ENCODE data around the gene E2F6.
A peak's percentile ranks its signal among the peaks of the same experiment; 100 is the strongest.

The E2F6 gene, protein sequence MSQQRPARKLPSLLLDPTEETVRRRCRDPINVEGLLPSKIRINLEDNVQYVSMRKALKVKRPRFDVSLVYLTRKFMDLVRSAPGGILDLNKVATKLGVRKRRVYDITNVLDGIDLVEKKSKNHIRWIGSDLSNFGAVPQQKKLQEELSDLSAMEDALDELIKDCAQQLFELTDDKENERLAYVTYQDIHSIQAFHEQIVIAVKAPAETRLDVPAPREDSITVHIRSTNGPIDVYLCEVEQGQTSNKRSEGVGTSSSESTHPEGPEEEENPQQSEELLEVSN

DNA sequence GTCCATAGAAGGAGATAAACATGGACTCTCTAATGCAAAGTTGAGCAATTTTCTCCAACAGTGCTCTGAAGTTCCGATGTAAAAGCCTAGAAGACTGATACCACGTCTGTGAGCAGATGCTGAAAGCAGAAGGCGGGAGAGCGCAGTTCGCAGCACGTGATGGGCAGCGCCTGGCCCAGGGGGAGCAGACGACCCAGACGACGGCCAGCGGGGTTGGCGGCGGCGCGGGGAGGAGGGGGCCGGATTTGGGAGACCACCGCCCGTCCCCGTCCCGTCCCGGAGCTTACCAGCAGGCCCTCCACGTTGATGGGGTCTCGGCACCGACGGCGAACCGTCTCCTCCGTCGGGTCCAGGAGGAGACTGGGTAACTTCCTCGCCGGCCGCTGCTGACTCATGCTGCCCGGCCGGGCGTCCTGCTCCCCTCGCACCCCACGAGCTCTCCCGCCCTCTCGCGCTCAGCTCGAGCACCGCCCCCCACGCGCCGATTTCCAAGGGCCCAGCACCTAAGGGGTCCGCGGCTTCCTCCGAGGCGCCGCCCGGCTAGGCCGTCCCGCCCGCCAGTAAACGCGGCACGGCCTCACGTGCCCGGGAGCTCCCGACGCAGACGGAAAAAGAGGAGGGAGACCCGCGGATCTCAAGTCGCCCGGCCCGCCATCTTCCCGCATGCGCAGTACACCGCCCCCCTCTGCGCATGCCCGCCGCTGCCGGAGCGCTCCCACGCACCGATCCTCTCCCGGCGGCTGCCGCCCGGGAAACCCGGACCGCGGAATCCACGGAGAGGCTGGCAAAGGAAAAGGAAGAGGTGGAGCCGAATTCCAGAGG lies at the start of gene E2F6:
E2F6 (minus strand) TSS at position 677 of the 822 bp plus-strand sequence; CDS start at position 395, 282 bp downstream.
- H3K9me3 Mint-ChIP-seq (ENCODE audit: low read depth), result no peaks in the 10 kb centered on the region
- H3K4me1 Mint-ChIP-seq (ENCODE audit: low read depth), result peaks cover 45% of the 10 kb centered on the region
- H3K36me3 Mint-ChIP-seq, result peaks cover 4% of the 10 kb centered on the region
- H3K27me3 Mint-ChIP-seq, result no peaks in the 10 kb centered on the region
- peak within 1 kb of the TSS; percentile 95 for H3K27ac Mint-ChIP-seq
- H3K4me3 Mint-ChIP-seq, result peak within 1 kb of the TSS; percentile 90

DNA sequence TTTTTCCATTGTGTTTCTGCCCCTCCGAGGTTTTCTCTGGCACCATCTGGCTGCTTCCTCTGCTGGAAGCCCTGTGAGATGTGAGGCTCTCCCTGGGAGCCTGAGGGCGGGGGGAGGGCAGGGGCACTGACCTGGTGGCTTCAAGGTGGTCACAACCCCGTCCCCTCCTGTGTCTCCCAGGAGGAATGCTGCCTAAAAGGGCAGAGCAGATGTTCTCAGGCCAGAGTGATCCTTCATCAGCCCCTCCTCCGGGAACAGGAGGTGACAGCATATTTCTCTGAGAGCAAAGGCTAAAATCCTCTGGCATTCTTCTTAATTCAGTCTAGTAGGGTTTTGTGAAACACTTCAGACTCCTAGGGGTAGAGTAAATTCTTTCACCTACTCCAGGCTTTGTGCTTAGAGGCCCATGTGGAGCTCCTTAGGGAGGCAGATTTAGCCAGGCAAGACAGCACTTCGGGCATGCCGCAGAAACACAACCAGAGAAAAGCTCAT lies 49.6 kb upstream of the E2F6 start:
- H3K4me3 Mint-ChIP-seq, result no peak overlapping the region
- H3K27me3 Mint-ChIP-seq, result peaks cover 4% of the 10 kb centered on the region
- H3K4me1 Mint-ChIP-seq (ENCODE audit: low read depth), result no peaks in the 10 kb centered on the region
- H3K36me3 Mint-ChIP-seq, result no peaks in the 10 kb centered on the region
- H3K9me3 Mint-ChIP-seq (ENCODE audit: low read depth), result no peaks in the 10 kb centered on the region
- no peak overlapping the region for H3K27ac Mint-ChIP-seq

DNA sequence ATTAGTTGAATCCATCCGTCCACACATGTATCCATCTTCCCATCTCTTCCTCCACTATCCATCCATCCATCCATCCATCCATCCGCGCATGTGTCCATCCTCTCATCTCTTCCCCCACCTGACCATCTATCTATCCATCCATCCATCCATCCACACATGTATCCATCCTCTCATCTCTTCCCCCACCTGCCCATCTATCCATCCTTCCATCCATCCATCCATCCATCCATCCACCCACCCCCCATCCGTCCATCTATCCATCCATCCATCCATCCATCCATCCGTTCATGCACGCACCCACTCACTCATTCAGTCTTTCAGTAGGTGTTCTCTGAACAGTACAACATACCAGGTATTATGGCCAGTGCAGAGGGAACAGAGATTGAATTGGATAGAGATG lies 48.9 kb upstream of the E2F6 start:
- Mint-ChIP-seq H3K4me1 (ENCODE audit: low read depth) (no peaks in the 10 kb centered on the region), H3K27me3 (peaks cover 4% of the 10 kb centered on the region), H3K36me3 (no peaks in the 10 kb centered on the region), H3K9me3 (ENCODE audit: low read depth) (no peaks in the 10 kb centered on the region), H3K27ac (no peak overlapping the region), H3K4me3 (no peak overlapping the region)

DNA sequence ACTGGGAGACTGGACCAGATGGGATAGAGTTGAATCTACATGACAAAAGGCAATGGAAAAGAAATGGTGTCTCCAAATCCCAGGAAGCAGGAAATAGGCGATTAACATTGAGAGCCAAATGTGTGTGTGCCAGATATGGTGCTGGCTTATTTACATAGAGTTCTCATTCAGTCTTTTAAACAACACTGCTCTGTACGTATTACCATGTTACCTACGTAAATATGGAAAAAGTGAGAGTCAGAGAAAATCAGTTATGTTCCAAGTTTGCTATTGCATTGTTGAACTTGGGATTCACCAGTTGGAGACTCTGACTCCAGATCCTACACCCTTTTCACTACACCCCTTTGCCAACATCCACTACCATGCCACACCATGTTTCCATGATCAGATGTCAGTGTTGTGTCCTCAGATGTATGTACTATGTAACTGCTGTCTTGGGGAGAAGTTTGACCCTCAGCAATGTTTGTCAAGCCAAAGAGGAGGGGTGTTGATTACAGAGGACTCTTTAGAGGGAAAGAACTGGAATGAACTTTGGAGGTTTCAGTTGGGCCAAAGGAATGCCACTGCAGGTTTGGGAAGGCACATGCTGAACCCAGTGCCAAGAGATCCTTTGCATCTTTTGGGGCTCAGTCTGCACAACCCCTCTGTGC lies 48.2 kb upstream of the E2F6 start:
- Mint-ChIP-seq H3K27ac (no peak overlapping the region), H3K4me1 (ENCODE audit: low read depth) (no peaks in the 10 kb centered on the region), H3K36me3 (no peaks in the 10 kb centered on the region), H3K9me3 (ENCODE audit: low read depth) (no peaks in the 10 kb centered on the region), H3K27me3 (peaks cover 4% of the 10 kb centered on the region), H3K4me3 (no peak overlapping the region)

DNA sequence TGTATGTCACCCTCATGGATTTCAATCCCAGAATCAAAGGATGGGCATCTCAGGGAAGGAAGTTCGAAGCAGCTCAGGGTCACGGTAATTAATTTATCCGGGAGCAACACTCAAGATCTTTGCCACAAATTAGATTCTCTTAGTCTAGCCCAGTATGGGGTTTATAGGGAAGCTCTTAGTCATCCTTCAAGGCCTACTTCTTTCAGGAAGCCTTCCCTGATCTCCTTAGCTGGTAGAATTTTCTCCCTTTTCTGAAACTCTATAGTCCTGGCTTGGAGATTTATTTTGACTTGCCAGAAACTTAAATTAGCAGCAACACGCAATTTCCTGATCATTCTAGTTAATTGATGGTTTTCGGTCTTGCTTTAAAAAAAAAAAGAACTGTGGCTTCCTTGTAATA lies 47.4 kb upstream of the E2F6 start:
- Mint-ChIP-seq H3K4me1 (ENCODE audit: low read depth) (no peaks in the 10 kb centered on the region), H3K4me3 (no peak overlapping the region), H3K36me3 (no peaks in the 10 kb centered on the region), H3K9me3 (ENCODE audit: low read depth) (no peaks in the 10 kb centered on the region), H3K27ac (no peak overlapping the region), H3K27me3 (peaks cover 4% of the 10 kb centered on the region)

DNA sequence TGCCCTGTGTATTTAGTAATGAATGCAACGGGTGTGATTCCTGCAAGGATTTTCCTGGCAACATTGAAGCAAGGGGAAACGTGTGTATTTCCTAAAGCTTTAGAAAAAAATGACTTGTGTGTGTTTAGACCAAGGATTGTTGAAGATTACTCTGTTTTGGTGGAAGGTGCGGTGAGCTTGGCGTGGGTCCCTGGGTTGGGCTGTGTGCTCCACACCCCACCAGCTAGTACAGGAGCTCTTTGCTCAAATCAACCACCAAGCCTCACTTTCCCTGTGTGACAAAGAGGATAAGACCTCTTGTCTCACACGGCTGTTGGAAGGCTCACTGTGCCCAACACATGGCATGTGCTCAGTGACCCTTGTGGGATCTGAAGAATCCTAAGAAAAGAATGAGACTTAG lies 46.5 kb upstream of the E2F6 start:
- no peaks in the 10 kb centered on the region for H3K4me1 Mint-ChIP-seq (ENCODE audit: low read depth)
- no peaks in the 10 kb centered on the region for H3K36me3 Mint-ChIP-seq
- no peaks in the 10 kb centered on the region for H3K9me3 Mint-ChIP-seq (ENCODE audit: low read depth)
- H3K27me3 Mint-ChIP-seq, result peaks cover 4% of the 10 kb centered on the region
- H3K27ac Mint-ChIP-seq, result no peak overlapping the region
- H3K4me3 Mint-ChIP-seq, result no peak overlapping the region

DNA sequence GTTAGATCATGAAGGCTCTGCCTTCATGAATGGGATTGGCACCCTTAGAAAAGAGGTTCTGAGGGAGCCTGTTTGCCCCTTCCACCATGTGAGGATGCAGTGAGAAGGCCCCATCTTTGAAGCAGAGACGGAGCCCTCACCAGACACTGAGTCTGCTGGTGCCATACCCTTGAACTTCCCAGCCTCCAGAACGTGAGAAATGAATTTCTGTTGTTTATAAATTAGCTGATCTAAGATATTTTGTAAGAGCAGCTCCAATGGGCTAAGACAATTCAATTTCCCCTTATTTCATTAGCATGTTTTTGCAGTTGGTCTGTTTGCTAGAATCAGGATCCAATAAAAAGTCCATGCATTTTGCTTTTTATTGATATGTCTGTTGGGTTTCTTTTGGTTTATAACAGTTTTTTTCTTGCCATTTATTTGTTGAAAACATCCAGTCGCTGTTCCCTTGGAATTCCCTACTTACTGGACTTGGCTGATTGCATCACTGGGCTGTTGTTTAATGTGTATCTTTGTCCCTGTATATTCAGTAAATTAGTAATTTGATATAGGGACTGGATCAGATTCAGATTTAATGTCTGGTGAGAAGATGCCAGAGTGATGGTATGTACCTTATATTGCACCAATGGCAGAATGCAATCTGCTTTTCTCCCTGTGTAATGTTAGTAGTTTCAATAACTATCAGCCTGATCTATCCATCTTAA lies 43.8 kb upstream of the E2F6 start:
- Mint-ChIP-seq H3K27me3 (peaks cover 3% of the 10 kb centered on the region), H3K36me3 (no peaks in the 10 kb centered on the region), H3K4me1 (ENCODE audit: low read depth) (no peaks in the 10 kb centered on the region), H3K9me3 (ENCODE audit: low read depth) (no peaks in the 10 kb centered on the region), H3K27ac (no peak overlapping the region), H3K4me3 (no peak overlapping the region)

DNA sequence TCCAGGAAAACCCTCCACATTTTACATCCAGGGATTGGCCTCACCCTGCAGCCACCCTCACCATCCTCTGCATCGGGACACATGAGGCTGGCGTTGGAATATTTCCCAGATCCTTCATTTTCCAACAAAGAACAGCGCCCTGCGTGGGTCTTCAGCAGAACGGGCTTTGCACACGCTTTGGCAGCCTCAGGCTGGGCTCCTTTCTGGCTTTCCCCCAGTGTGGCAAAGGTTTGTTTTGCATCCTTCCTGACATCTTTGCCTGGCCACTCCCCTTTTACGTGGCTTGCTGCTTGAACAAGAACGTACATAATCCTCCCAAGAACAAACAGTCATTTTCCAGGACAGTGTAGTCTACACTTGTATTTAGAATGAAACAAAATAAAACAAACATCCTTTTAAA lies 42.3 kb upstream of the E2F6 start:
- Mint-ChIP-seq H3K9me3 (ENCODE audit: low read depth) (peaks cover 2% of the 10 kb centered on the region), H3K27me3 (peaks cover 2% of the 10 kb centered on the region), H3K4me1 (ENCODE audit: low read depth) (no peaks in the 10 kb centered on the region), H3K4me3 (no peak overlapping the region), H3K27ac (no peak overlapping the region), H3K36me3 (peaks cover 2% of the 10 kb centered on the region)

DNA sequence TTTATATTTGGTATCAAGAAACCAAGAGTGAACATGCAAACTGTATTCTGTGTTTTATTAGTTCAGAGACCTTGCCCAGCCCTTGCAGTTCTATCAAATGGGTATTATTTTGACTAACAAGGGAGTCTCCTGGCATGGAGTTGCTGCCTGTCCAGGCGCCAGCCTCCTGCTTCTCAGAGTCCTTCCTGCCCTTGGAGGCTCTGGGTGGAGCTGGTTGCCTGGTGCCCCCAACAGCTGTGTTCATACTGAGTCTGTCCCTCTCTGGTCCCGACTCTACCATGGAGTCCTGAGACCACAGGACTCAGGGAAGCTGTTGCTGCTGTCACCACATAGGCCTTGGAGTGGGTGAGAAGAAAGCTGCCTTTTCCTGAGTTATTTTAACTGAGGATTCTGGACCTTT lies 41.6 kb upstream of the E2F6 start:
- Mint-ChIP-seq H3K9me3 (ENCODE audit: low read depth) (peaks cover 4% of the 10 kb centered on the region), H3K27ac (no peak overlapping the region), H3K4me1 (ENCODE audit: low read depth) (no peaks in the 10 kb centered on the region), H3K36me3 (peaks cover 2% of the 10 kb centered on the region), H3K4me3 (no peak overlapping the region), H3K27me3 (peaks cover 5% of the 10 kb centered on the region)

DNA sequence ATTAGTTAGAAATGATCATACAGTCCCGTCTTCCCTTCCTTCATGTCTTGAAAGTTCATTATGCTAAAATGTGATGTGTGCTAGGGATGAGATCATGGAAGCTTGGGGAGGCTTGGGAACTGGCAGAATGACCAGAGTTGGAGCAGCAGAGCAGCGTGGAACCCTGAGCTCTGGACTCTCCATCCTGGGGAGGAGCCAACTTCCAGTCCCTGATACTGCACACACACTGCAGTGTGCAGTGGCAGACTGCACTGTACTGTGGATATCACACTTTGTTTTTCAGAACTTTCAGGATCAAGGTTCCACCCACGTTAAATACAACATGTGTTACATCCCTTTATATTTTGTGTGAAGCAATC lies 40.6 kb upstream of the E2F6 start:
- H3K27ac Mint-ChIP-seq, result no peak overlapping the region
- H3K9me3 Mint-ChIP-seq (ENCODE audit: low read depth), result peaks cover 4% of the 10 kb centered on the region
- H3K4me1 Mint-ChIP-seq (ENCODE audit: low read depth), result no peaks in the 10 kb centered on the region
- H3K4me3 Mint-ChIP-seq, result no peak overlapping the region
- H3K36me3 Mint-ChIP-seq, result peaks cover 2% of the 10 kb centered on the region
- H3K27me3 Mint-ChIP-seq, result peaks cover 5% of the 10 kb centered on the region

DNA sequence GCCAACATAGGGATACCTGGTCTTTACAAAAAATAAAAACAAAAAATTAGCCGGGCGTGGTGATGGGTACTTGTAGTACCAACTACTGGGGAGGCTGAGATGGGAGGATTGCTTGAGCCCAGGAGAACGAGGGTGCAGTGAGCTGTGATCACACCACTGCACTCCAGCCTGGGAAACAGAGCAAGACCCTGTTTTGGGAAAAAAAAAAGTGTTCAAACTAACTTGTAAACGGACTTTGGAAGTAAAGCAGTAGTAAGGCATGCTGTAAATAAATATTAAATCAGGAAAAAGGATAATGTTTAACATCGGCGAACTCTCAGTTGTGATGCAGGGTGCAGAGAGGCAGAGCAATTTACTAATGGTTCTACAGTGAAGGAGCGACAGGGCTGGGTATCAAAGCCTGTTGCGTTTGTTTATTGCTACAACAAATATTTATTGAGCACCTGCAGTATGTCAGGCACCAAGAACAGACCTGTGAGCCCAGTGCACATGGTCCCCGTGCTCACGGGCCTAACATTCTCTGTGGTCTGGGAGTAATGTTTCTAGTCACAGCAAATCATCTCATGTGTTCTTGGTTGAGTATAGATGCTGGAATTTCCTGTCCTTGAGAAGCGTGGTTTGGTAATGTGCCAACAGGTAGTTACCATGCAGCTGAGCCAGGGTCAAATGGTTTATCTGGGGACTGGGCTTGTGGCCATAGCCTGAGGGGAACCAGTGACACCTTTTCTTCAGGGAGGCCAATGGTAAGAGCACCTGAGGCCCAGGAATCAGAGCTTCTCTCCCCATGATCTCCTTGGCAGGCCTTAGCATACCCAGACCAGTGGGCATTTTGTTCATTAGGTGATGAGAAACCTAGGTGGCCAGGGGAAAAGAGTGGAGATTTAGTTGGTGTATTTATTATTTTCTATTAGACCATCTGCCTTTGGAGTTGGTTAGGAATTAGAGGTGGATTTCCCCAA lies 40.0 kb upstream of the E2F6 start:
- Mint-ChIP-seq H3K27ac (no peak overlapping the region), H3K36me3 (peaks cover 2% of the 10 kb centered on the region), H3K4me1 (ENCODE audit: low read depth) (no peaks in the 10 kb centered on the region), H3K4me3 (no peak overlapping the region), H3K27me3 (peaks cover 5% of the 10 kb centered on the region), H3K9me3 (ENCODE audit: low read depth) (peaks cover 4% of the 10 kb centered on the region)

DNA sequence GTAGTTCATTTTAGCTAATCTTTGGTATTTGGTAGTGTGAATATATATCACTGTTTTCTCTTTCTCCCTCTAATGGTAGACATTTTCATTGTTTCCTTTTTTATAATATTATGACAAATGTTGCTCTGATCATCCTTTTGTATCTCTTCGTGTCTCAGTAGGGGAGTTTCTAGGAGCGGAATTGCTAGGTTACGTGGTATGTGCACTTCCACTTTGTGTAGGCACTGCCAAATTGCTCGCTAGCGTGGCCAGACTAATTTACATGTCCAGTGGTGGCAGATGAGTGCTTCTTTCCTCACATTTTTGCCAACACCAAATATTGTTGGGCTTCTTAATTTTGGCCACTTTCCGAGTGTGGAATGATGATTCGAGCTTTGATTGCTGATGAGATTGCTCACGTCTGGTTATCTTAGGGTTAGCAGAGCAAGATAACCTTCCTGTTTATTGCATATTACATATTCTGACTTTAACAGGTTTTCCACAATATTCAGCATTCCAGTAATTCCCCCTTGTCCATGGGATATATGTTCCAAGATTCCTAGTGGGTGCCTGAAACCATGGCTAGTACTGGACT lies 37.5 kb upstream of the E2F6 start:
- H3K9me3 Mint-ChIP-seq (ENCODE audit: low read depth), result peaks cover 4% of the 10 kb centered on the region
- H3K36me3 Mint-ChIP-seq, result peaks cover 2% of the 10 kb centered on the region
- H3K27me3 Mint-ChIP-seq, result peaks cover 5% of the 10 kb centered on the region
- no peaks in the 10 kb centered on the region for H3K4me1 Mint-ChIP-seq (ENCODE audit: low read depth)
- no peak overlapping the region for H3K4me3 Mint-ChIP-seq
- no peak overlapping the region for H3K27ac Mint-ChIP-seq

DNA sequence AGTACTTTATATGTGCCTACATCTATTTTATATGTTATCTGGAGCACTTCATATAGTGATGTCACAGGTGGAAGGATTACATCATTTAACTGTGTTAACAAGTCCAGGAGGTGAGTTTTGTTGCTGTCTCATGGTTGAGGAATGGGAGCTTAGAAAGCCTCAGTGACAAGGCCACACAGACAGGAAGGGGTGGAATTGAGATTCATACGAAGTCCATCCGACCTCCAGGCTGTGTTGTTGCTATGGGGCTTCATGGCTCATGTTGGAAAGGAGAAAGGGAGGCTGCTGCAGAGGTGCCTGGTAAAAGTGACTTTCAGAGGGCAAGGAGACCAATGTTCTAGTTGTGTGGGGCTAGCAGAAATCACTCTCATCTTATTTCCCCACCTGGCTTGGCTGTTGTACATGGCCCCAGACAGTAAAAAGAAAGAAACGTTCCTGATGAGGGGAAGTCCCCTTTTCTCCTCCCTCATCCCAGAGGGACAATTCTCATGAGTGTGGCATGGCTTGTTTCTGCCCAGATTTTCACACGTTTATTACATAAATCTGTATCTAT lies 36.9 kb upstream of the E2F6 start:
- Mint-ChIP-seq H3K36me3 (peaks cover 2% of the 10 kb centered on the region), H3K9me3 (ENCODE audit: low read depth) (peaks cover 4% of the 10 kb centered on the region), H3K27me3 (peaks cover 5% of the 10 kb centered on the region), H3K27ac (no peak overlapping the region), H3K4me3 (no peak overlapping the region), H3K4me1 (ENCODE audit: low read depth) (no peaks in the 10 kb centered on the region)
